Effector CD4-positive, alpha-beta T cell (primary cell): Measurements from ENCODE around the gene BEND7.
"Not testable (repeated sequence)": the region's sequence is repeated elsewhere in the genome, so short reads cannot be mapped to it uniquely, and the experiment has no call there.

ENCODE experiments used
- DNase-seq: peaks from one replicate; pipeline ENCODE4 v3.0.0-alpha.2; 2020

BEND7 gene

DNA sequence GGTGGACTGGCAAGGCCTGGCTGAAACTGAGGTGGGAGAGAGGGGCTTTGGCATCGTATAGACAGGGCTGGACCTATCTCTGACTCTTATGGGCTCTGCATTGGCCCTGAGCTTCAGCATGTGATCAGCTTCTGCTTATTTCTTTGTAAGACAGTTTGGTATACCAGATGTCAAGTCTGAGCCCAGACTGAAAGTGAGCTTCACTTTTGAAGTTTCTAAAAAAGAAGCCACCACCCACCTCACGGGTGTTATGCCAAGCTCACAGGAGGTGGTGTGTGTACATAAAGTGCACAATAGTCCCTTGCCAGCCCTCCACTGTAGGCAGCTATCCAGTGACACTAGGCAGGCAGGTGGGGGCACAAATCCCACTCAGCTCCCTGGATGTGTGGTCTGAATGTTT lies 112.1 kb downstream of the BEND7 start:
- no peak for DNase-seq

DNA sequence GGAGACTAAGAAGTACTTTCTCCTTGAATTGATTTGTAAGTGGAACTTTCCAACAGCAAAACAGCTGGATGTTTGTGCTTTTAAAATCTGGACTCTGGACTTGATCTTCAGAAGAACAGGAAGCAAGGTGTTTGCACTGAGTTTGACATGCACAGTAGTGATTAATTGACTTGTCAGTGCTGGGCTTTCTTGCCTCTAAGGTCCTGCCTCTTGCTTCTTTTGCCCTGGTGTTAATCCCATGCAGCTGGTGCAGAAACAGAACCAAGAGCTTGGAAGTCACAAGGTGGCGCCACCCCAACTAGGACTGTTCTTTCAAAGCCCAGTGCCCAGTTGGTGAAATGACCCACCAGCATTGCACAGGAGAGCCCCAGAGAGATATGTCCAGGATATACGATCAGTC lies 114.0 kb downstream of the BEND7 start:
- no peak for DNase-seq

DNA sequence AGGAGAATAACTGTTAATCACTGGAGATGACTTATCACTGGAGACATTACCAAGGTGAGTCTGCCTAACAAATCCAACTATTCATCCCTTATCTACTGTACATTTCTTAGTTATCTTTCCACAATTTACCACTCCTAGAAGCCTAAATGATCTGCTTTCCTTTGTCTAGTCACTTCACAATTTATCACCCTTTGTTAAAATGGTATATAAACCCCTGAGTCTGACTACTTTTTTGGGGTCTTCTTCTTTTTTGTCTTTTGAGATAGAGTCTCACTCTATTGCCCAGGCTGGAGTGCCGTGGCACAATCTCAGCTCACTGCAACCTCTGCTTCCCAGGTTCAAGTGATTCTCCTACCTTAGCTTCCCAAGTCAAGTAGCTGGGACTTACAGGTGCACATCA lies 114.7 kb downstream of the BEND7 start:
- no peak for DNase-seq

DNA sequence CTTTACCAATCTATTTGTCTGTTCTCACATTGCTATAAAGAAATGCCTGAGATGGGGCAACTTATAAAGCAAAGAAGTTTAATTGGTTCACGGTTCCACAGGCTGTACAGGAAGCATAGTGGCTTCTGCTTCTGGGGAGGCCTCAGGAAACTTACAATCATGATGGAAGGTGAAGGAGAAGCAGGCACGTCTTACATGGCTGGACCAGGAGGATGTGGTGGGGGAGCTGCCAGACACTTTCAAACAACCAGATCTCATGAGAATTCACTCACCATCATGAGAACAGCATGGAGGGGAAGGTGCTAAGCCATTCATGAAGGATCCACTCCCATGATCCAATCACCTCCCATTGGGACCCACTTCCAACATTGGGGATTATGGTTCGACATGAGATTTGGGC lies 115.9 kb downstream of the BEND7 start:
- DNase-seq: no peak

DNA sequence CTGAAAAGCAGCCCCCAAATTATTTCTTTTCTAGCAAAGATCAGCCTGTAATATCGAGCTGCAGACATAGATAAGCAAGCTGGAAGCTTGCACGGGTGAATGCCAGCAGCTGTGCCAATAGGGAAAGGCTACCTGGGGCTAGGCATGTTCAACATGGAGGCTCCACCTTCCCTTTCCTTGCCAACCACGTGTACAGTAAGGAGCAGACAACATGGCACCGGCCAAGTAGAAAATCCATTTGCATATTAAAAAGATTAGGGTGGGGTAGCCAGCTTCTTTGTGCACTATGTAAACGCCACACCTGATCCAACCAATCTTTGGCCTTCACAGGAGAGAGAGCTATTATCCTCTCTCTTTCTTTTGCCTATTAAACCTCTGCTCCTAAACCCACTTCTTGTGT lies 124.0 kb downstream of the BEND7 start:
- no peak for DNase-seq

DNA sequence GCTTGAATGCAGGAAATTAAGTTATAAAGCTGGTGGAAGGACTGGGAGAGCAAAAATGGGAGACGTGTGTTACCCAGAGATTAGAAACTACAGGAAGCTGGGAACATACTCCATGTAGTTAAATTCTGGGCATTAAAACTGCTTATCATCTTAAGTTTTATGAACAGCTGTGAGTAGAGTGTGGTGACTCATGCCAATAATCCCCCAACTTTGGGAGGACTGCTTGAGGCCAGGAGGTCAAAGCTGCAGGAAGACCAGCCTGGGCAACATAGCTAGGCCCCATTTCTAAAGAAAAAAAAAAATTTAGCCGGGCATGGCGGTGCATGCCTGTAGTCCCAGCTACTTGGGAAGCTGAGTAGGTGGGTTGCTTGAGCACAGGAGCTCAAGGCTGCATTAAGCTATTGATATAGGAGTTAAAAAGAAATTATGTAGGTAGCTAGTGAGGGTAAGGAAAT lies 124.5 kb downstream of the BEND7 start:
- DNase-seq: no peak

DNA sequence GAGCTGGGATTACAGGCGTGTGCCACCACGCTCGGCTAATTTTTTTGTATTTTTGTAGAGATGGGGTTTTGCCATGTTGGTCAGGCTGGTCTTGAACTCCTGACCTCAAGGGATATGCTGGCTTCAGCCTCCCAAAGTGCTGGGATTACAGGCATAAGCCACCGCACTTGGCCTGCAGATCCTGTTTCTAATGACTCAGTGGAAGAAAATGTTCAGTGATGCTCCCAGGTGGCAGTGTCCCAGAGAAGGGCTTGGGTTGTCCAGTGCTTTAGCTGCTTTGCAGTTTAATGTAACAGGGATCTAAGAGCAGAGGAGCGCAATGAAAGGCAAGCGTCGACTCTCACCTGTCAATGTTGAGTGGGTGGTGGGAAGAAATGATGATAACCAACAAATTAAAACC lies 125.4 kb downstream of the BEND7 start:
- DNase-seq: not testable (repeated sequence)

DNA sequence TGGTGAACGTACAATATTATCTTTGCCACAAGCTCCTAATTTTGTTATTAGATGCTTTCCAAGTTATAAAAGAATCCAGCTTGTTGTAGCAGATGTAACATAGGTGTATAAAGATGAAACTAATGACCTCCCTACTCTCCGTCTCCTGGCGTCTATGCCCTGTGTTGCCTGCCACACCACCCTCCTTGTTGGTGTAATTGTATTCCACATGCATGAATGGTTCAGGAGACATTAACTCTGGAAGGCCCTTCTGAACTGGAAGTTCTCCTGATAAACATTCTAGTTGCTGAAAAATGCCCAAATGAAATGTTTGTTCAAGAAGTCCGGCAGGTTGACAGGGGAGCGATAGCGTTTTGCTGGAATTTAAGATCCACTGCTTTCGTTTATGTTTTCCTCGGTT lies 126.8 kb downstream of the BEND7 start:
- no peak for DNase-seq

DNA sequence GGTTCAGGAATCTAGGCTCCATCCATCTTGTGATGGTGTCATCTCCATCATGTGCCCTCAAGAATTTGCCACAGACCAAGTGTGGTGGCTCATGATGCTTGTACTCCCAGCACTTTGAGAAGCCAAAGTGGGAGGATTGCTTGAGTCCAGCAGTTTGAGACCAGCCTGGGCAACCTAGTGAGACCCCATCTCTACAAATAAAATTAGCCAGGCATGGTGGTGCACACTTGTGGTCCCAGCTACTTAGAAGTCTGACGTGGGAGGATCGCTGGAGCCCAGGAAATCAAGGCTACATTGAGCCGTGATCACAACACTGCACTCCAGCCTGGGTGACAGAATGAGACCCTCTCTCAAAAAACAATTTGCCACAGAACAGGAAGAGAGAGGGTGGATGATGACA lies 127.7 kb downstream of the BEND7 start:
- no peak for DNase-seq

DNA sequence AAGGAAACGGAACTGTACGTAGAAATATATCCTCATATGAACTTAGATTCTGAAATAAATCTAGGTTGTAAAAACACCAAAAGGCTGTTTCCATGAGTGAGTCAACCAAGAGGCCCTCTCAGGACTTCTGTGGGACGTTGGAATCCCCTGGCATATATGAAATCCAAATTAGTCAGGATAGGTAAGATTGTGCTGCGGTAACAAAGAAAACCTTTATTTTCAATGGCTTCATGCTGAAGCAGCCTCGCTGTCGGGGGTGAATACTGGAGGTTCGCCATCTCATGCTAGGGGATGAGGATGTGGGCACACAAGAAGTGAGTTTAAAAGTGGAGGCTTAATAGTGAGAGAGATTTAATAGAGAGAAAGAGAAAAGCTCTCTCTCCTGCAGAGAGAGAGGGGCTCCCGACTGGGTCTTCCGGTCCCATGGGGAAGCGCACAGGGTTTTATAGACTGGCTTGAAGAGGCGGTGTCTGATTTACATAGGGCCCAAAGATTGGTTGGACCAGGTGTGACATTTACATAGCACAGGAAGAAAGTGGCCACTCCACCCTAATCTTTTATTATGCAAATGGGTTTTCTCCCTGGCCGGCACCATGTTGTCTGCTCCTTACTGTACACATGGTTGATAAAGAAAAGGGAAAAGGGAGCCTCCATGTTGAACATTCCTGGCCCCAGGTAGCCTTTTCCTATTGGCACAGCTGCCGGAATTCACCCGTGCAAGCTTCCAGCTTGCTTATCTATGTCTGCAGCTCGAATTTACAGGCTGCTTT lies 128.4 kb downstream of the BEND7 start:
- DNase-seq: no peak

DNA sequence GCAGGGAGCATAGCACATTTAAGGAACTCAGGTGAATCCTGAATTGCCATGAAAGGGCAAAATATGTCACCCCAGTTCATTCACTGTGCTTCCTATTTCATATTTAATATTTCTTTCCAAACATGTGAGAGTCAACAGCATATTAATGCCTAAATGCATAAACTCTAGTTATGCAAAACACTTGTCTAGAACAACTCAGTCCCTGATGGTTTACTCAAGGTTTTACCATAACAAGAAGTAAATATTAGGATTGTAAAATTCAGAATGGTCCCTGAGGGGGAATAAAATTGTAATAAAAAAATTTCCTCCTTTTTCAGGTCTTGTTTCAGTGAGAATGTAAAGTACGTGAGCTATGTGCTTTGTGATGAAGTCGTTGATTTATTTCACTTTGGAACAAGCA lies 129.1 kb downstream of the BEND7 start:
- DNase-seq: no peak

DNA sequence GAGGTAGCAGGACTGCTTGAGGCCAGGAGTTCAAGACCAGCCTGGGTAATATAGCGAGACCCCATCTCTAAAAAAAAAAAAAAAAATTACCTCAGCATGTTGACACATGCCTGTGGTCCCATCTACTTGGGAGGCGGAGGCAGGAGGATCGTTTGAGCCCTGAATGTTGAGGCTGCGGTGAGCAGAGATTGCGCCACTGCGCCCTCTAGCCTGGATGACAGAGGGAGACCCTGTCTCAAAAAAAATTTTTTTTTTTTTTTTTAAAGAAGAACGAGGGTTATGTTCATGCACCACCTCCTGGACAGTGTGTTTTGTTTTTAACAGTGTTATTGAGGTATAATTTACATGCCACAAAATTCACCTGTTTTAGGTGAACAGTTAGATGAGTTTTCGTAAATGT lies 129.6 kb downstream of the BEND7 start:
- no peak for DNase-seq

DNA sequence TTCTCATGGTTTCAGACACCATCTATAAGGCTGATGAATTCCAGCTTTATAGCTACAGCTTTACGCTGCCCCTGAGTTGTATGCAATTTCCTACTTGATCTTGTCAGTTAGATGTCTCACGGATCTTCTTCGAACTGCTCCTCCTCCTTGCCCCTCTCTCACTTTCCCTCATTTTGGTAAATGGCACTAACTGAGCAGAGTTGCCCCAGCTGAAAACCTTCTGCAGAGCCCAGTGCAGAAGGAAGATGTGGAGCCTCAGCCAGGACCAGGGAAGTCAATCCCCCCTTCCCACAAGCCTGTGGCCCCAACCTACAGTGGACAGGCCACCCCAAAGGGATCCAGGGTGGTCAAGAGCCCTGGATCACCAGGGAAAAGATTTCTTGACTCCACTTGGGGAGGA lies 131.8 kb downstream of the BEND7 start:
- no peak for DNase-seq

DNA sequence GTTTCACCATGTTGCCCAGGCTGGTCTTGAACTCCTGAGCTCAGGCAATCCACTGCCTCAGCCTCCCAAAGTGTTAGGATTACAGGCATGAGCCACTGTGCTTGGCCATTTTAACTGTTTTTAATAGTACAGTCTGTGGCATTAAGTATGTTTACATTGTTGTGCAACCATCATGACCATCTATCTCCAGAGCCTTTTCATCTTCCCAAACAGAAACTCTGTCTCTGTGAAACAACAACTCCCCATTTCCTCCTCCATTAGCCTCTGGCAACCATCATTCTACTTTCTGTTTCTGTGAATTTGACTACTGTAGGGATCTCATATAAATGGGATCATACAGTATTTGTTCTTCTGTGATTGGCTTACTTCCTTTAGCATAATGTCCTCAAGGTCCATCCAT lies 132.4 kb downstream of the BEND7 start:
- DNase-seq: no peak

DNA sequence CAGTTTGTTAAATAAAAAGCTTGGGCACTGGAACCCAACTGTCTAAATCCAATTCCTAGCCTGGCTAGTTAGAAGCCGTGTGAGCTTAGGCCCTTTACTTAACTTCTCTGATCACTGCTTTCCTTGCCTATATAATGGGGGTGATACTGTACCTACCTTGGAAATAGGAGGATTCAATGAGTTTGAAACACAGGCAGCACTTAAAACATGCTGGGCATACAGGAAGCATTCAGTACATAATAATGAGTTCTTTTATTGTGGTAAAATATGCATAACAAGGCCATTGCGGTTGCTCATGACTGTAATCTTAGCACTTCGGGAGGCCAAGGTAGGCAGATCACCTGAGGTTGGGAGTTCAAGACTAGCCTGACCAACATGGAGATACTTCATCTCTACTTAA lies 133.3 kb downstream of the BEND7 start:
- no peak for DNase-seq

DNA sequence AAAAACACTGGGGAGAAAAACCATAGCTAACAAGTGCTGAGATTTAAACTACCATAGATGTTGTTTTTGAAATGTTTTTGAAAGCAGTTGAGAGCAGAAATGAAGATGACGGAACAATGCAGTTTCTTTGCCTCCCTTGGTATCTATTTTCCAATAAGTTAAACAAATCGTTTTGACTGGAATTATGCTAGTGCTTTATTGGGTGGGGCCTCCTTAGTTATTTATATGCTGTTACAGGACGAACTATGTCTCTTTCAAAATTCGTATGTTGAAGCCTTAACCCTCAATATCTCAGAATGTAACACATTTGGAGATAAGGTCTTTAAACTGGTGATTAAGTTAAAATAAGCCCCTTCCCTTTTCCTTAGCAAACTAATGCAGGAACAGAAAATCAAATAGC lies 135.2 kb downstream of the BEND7 start:
- DNase-seq: no peak

DNA sequence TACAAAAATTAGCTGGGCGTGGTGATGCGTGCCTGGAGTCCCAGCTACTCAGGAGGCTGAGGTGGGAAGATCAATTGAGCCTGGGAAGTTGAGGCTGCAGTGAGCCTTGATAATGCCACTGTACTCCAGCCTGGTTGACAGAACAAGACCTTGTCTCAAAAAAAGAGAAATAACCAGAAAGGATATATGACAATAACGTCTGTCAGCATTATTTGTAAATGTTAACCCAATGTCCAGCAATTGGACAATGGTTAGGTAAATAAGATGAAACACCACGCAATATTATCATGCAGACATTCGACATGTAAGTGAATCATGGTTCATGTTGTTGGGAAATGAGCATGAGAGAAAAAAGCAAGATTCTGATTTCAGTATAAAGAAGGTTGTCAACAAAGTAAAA lies 136.1 kb downstream of the BEND7 start:
- DNase-seq: no peak
